Cortex of kidney (tissue), 1 donor: ENCODE data around the gene SEMA6B.

ENCODE experiments used
- DNase-seq: peaks from one replicate; lab custom pipeline; 2025; lab: John Stamatoyannopoulos, UW

SEMA6B gene

GRCh38 chr19:4493104-4493928 is 66.2 kb downstream of the SEMA6B start:
- no peak for DNase-seq
